HepG2 (cell line): ENCODE results near the gene TRIM37. TPM values are rescaled to one million over a fixed set of nuclear protein-coding genes. Genes with fewer than 3 reads are reported as not detected.

Experiments
- MYNN ChIP-seq: sonication (generic); formaldehyde crosslinking; IDR thresholded peaks from 2 replicates; pipeline ENCODE4 v1.4.0; 2020; ENCODE audit warnings: mild to moderate bottlenecking, low read depth, missing genetic modification reagents
- POLR2AphosphoS5 ChIP-seq: IDR thresholded peaks from 2 replicates; pipeline ENCODE4 v1.6.1; 2012; ENCODE audit warnings: low read depth, low read length
- SP4 ChIP-seq: sonication (generic); formaldehyde crosslinking; IDR thresholded peaks from 2 replicates; pipeline ENCODE4 v1.8.1; 2023; ENCODE audit warnings: mild to moderate bottlenecking, missing genetic modification reagents
- STAG1 ChIP-seq: sonication (generic); formaldehyde crosslinking; IDR thresholded peaks from 2 replicates; pipeline ENCODE4 v1.4.0; 2020; ENCODE audit warnings: missing genetic modification reagents
- ZFP41 ChIP-seq: sonication (generic); formaldehyde crosslinking; IDR thresholded peaks from 2 replicates; pipeline ENCODE4 v1.4.0; 2020; ENCODE audit warnings: mild to moderate bottlenecking, missing genetic modification reagents, borderline replicate concordance
- ZFY ChIP-seq: sonication (generic); formaldehyde crosslinking; IDR thresholded peaks from 2 replicates; pipeline ENCODE4 v1.4.0; 2020; ENCODE audit warnings: missing genetic modification reagents
- polyA plus RNA-seq, 8 experiments: library from polyadenylated mRNA; depleted of rRNA in 3 of 8; stranded (reverse) in 7 of 8; unstranded in 1 of 8; fragments of >200 nt; fragmentation: Illumina TruSeq in 4 of 8; extraction: Trizol in 4 of 8; gene quantifications; 2 replicates each; pipeline versions ENCODE4 v1.2.1 to v1.2.3, GENCODE V29; 2011 to 2016; ENCODE audit warnings: low read depth in 4 of 8, missing spikeins in 1 of 8, mixed read lengths in 1 of 8; ENCODE audit not compliant: insufficient read depth in 1 of 8
- total RNA-seq, 5 experiments: library from RNA; depleted of rRNA; stranded (reverse); fragments of >200 nt; fragmentation: Illumina TruSeq; extraction: Trizol; gene quantifications; 2 replicates each; pipeline ENCODE4 v1.2.3, GENCODE V29; 2016; ENCODE audit warnings: low read depth in 1 of 5
- TF ChIP-seq, protein P1 (sequence below): sonication (generic); formaldehyde crosslinking; IDR thresholded peaks from 2 replicates; pipeline ENCODE4 v1.5.1; 2020; ENCODE audit warnings: mild to moderate bottlenecking, missing genetic modification reagents, moderate library complexity
- TF ChIP-seq, protein P2 (sequence below): sonication (generic); formaldehyde crosslinking; IDR thresholded peaks from 2 replicates; pipeline ENCODE4 v1.8.0; 2023; ENCODE audit warnings: mild to moderate bottlenecking, missing genetic modification reagents
- TF ChIP-seq, protein P3 (sequence below): sonication (generic); formaldehyde crosslinking; IDR thresholded peaks from 2 replicates; pipeline ENCODE4 v1.4.0; 2020; ENCODE audit warnings: low read depth, mild to moderate bottlenecking, missing genetic modification reagents
- TF ChIP-seq, protein P4 (sequence below): sonication (generic); formaldehyde crosslinking; IDR thresholded peaks from 2 replicates; pipeline ENCODE4 v1.4.0; 2020; ENCODE audit warnings: mild to moderate bottlenecking, missing genetic modification reagents
- TF ChIP-seq, protein P5 (sequence below): sonication (generic); formaldehyde crosslinking; IDR thresholded peaks from 2 replicates; pipeline ENCODE4 v1.4.0; 2020; ENCODE audit warnings: mild to moderate bottlenecking, missing genetic modification reagents, borderline replicate concordance
- TF ChIP-seq, protein P6 (sequence below): sonication (generic); formaldehyde crosslinking; IDR thresholded peaks from 2 replicates; pipeline ENCODE4 v1.5.0; 2020; ENCODE audit warnings: missing genetic modification reagents, mild to moderate bottlenecking, borderline replicate concordance
- TF ChIP-seq, protein P7 (sequence below): sonication (generic); formaldehyde crosslinking; IDR thresholded peaks from 2 replicates; pipeline ENCODE4 v1.4.0; 2020; ENCODE audit warnings: missing genetic modification reagents

TRIM37 gene
- total and polyA plus RNA-seq, 2 of the 13 experiments (the other 11 are each of a cell fraction or from before 2014, with no cell fraction given) = 12.4 to 39.1 TPM

DNA sequence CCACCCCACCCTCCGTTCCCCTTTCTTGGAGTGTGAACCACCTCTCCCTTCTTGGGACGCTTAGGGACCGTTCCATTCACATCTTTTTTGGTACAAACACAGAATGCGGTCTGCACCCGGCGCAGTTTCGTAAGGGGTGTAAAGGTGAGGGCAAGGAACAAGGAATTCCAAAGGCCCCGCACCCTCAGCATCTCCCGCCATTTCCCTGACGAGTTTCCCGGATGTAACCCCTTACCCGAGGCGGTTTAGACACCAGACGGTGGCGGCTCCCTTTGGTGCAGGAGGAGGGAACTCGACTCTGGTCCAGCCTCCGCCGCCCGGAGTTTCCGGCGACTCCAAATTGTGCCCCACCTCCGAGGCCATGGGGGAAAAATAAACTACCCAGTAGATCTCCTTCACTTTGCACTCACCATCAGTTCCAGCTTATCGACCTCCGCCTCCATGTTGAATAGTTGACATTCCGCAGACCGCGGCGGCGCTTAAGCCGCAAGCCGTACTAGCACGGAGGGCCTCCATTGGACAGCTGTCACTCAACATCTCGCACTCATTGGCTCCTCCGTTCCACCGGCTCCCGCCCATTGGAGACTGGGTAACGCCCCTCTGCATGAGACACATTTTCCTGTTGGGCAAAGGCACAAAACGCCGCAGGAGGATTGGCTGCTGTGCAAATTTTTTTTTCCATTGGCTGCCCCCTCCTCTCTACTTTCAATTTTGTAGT is 48.2 kb upstream of the TRIM37 start, which contains the start of gene SKA2 (continued):
- TF ChIP-seq, protein P1, sequence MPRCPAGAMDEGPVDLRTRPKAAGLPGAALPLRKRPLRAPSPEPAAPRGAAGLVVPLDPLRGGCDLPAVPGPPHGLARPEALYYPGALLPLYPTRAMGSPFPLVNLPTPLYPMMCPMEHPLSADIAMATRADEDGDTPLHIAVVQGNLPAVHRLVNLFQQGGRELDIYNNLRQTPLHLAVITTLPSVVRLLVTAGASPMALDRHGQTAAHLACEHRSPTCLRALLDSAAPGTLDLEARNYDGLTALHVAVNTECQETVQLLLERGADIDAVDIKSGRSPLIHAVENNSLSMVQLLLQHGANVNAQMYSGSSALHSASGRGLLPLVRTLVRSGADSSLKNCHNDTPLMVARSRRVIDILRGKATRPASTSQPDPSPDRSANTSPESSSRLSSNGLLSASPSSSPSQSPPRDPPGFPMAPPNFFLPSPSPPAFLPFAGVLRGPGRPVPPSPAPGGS (CRISPR knock-in tag) = peak; percentile 80; the same call in 1 of the 2 replicates
- TF ChIP-seq, protein P2, sequence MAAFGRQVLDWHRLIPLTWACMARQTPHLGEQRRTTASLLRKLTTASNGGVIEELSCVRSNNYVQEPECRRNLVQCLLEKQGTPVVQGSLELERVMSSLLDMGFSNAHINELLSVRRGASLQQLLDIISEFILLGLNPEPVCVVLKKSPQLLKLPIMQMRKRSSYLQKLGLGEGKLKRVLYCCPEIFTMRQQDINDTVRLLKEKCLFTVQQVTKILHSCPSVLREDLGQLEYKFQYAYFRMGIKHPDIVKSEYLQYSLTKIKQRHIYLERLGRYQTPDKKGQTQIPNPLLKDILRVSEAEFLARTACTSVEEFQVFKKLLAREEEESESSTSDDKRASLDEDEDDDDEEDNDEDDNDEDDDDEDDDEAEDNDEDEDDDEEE (CRISPR knock-in tag) = peak; percentile 87; the same call in 1 of the 2 replicates
- TF ChIP-seq, protein P3, sequence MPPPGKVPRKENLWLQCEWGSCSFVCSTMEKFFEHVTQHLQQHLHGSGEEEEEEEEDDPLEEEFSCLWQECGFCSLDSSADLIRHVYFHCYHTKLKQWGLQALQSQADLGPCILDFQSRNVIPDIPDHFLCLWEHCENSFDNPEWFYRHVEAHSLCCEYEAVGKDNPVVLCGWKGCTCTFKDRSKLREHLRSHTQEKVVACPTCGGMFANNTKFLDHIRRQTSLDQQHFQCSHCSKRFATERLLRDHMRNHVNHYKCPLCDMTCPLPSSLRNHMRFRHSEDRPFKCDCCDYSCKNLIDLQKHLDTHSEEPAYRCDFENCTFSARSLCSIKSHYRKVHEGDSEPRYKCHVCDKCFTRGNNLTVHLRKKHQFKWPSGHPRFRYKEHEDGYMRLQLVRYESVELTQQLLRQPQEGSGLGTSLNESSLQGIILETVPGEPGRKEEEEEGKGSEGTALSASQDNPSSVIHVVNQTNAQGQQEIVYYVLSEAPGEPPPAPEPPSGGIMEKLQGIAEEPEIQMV (CRISPR knock-in tag) = peak; percentile 82
- TF ChIP-seq, protein P4, sequence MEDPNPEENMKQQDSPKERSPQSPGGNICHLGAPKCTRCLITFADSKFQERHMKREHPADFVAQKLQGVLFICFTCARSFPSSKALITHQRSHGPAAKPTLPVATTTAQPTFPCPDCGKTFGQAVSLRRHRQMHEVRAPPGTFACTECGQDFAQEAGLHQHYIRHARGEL (CRISPR knock-in tag) = no peak
- TF ChIP-seq STAG1 (CRISPR knock-in tag) (no peak), SP4 (peak; percentile 99), ZFY (CRISPR knock-in tag) (0 out of 2 replicates have a peak, but pooled peaks have one; percentile 60), MYNN (CRISPR knock-in tag) (no peak), ZFP41 (CRISPR knock-in tag) (no peak), POLR2AphosphoS5 (peak; percentile 46; the same call in 1 of the 2 replicates)
- TF ChIP-seq, protein P5, sequence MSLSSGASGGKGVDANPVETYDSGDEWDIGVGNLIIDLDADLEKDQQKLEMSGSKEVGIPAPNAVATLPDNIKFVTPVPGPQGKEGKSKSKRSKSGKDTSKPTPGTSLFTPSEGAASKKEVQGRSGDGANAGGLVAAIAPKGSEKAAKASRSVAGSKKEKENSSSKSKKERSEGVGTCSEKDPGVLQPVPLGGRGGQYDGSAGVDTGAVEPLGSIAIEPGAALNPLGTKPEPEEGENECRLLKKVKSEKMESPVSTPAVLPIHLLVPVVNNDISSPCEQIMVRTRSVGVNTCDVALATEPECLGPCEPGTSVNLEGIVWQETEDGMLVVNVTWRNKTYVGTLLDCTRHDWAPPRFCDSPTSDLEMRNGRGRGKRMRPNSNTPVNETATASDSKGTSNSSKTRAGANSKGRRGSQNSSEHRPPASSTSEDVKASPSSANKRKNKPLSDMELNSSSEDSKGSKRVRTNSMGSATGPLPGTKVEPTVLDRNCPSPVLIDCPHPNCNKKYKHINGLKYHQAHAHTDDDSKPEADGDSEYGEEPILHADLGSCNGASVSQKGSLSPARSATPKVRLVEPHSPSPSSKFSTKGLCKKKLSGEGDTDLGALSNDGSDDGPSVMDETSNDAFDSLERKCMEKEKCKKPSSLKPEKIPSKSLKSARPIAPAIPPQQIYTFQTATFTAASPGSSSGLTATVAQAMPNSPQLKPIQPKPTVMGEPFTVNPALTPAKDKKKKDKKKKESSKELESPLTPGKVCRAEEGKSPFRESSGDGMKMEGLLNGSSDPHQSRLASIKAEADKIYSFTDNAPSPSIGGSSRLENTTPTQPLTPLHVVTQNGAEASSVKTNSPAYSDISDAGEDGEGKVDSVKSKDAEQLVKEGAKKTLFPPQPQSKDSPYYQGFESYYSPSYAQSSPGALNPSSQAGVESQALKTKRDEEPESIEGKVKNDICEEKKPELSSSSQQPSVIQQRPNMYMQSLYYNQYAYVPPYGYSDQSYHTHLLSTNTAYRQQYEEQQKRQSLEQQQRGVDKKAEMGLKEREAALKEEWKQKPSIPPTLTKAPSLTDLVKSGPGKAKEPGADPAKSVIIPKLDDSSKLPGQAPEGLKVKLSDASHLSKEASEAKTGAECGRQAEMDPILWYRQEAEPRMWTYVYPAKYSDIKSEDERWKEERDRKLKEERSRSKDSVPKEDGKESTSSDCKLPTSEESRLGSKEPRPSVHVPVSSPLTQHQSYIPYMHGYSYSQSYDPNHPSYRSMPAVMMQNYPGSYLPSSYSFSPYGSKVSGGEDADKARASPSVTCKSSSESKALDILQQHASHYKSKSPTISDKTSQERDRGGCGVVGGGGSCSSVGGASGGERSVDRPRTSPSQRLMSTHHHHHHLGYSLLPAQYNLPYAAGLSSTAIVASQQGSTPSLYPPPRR (CRISPR knock-in tag) = 0 out of 2 replicates have a peak, but pooled peaks have one; percentile 74
- TF ChIP-seq, protein P6, sequence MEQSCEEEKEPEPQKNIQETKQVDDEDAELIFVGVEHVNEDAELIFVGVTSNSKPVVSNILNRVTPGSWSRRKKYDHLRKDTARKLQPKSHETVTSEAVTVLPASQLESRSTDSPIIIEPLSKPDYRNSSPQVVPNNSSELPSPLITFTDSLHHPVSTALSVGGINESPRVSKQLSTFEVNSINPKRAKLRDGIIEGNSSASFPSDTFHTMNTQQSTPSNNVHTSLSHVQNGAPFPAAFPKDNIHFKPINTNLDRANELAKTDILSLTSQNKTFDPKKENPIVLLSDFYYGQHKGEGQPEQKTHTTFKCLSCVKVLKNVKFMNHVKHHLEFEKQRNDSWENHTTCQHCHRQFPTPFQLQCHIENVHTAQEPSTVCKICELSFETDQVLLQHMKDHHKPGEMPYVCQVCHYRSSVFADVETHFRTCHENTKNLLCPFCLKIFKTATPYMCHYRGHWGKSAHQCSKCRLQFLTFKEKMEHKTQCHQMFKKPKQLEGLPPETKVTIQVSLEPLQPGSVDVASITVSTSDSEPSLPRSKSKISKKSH (CRISPR knock-in tag) = 0 out of 2 replicates have a peak, but pooled peaks have one; percentile 23
- TF ChIP-seq, protein P7, sequence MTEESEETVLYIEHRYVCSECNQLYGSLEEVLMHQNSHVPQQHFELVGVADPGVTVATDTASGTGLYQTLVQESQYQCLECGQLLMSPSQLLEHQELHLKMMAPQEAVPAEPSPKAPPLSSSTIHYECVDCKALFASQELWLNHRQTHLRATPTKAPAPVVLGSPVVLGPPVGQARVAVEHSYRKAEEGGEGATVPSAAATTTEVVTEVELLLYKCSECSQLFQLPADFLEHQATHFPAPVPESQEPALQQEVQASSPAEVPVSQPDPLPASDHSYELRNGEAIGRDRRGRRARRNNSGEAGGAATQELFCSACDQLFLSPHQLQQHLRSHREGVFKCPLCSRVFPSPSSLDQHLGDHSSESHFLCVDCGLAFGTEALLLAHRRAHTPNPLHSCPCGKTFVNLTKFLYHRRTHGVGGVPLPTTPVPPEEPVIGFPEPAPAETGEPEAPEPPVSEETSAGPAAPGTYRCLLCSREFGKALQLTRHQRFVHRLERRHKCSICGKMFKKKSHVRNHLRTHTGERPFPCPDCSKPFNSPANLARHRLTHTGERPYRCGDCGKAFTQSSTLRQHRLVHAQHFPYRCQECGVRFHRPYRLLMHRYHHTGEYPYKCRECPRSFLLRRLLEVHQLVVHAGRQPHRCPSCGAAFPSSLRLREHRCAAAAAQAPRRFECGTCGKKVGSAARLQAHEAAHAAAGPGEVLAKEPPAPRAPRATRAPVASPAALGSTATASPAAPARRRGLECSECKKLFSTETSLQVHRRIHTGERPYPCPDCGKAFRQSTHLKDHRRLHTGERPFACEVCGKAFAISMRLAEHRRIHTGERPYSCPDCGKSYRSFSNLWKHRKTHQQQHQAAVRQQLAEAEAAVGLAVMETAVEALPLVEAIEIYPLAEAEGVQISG (CRISPR knock-in tag) = peak; percentile 63
